Neural progenitor cell (in vitro differentiated cells): ENCODE measurements around the gene AGXT. TPM values are rescaled to one million over a fixed set of nuclear protein-coding genes. Genes with fewer than 3 reads are reported as not detected.

Experiments used
- DNase-seq: peaks from one replicate; pipeline ENCODE4 v3.0.0-alpha.2; 2016; ENCODE audit warnings: low spot score
- H2AFZ ChIP-seq: fragments of 200-600 bp; sonication (generic); replicated peaks from 2 replicates; pipeline ENCODE4 v1.6.1; 2016; ENCODE audit warnings: antibody characterized with exemption
- H3F3A ChIP-seq: fragments of 200-600 bp; sonication (generic); 2 replicates; pipeline ENCODE4 v1.6.1; 2016; ENCODE audit warnings: antibody characterized with exemption, low read depth
- H3K27ac ChIP-seq: fragments of 200-600 bp; sonication (generic); 2 replicates; pipeline ENCODE4 v1.5.1; 2016; ENCODE audit warnings: mild to moderate bottlenecking
- H3K27me3 ChIP-seq: fragments of 200-600 bp; sonication (generic); 2 replicates; pipeline ENCODE4 v1.6.1; 2016; ENCODE audit warnings: mild to moderate bottlenecking, moderate library complexity
- H3K36me3 ChIP-seq: fragments of 200-600 bp; sonication (generic); 2 replicates; pipeline ENCODE4 v1.5.1; 2016
- H3K4me1 ChIP-seq: fragments of 200-600 bp; sonication (generic); 2 replicates; pipeline ENCODE4 v1.6.1; 2016; ENCODE audit warnings: mixed run types
- H3K4me2 ChIP-seq: fragments of 200-600 bp; sonication (generic); 2 replicates; pipeline ENCODE4 v1.6.1; 2016
- H3K4me3 ChIP-seq: fragments of 200-600 bp; sonication (generic); 2 replicates; pipeline ENCODE4 v1.5.1; 2016
- H3K79me2 ChIP-seq: fragments of 200-600 bp; sonication (generic); 2 replicates; pipeline ENCODE4 v1.6.1; 2016; ENCODE audit warnings: low read depth
- H3K9ac ChIP-seq: fragments of 200-600 bp; sonication (generic); 2 replicates; pipeline ENCODE4 v1.6.1; 2016
- H3K9me3 ChIP-seq: fragments of 200-600 bp; sonication (generic); 2 replicates; pipeline ENCODE4 v1.5.1; 2016; ENCODE audit warnings: low read depth
- H4K20me1 ChIP-seq: fragments of 200-600 bp; sonication (generic); 2 replicates; pipeline ENCODE4 v1.6.1; 2016; ENCODE audit warnings: low read depth
- H3K27ac Mint-ChIP-seq: 3 replicates; pipeline ENCODE4 v1.8.0; 2021; ENCODE audit warnings: mixed read lengths
- H3K27me3 Mint-ChIP-seq: 2 replicates; pipeline ENCODE4 v1.8.0; 2022; ENCODE audit warnings: low read depth, mild to moderate bottlenecking, inconsistent platforms, moderate library complexity, mixed read lengths; ENCODE audit not compliant: insufficient read depth
- H3K36me3 Mint-ChIP-seq: 3 replicates; pipeline ENCODE4 v1.8.0; 2021; ENCODE audit warnings: mixed read lengths
- H3K4me1 Mint-ChIP-seq: 3 replicates; pipeline ENCODE4 v1.8.0; 2021; ENCODE audit warnings: mixed read lengths
- H3K4me3 Mint-ChIP-seq: 3 replicates; pipeline ENCODE4 v1.8.0; 2021; ENCODE audit warnings: mild to moderate bottlenecking, moderate library complexity, mixed read lengths
- H3K9me3 Mint-ChIP-seq: 3 replicates; pipeline ENCODE4 v1.8.0; 2020; ENCODE audit warnings: mixed read lengths
- EZH2 ChIP-seq: fragments of 200-600 bp; sonication (generic); IDR thresholded peaks from 2 replicates; pipeline ENCODE4 v1.6.1; 2017; ENCODE audit warnings: antibody characterized with exemption, mild to moderate bottlenecking, moderate library complexity
- EZH2phosphoT487 ChIP-seq: fragments of 200-600 bp; sonication (generic); IDR thresholded peaks from 2 replicates; pipeline ENCODE4 v1.6.1; 2017; ENCODE audit warnings: antibody characterized with exemption
- total RNA-seq: library from RNA; depleted of rRNA; stranded (reverse); fragments of >200 nt; gene quantifications from 2 replicates; pipeline ENCODE4 v1.2.3, GENCODE V29; 2015; ENCODE audit warnings: low replicate concordance
- TF ChIP-seq, protein P1 (sequence below): fragments of 200-600 bp; sonication (generic); IDR thresholded peaks from 2 replicates; pipeline ENCODE4 v1.5.1; 2017; ENCODE audit warnings: antibody characterized with exemption, mild to moderate bottlenecking

The AGXT gene
- total RNA-seq, 1 donor from 2014 or later = not detected

GRCh38 chr2:240899468-240899865, 30.8 kb downstream of the AGXT start:
- no peaks in the 10 kb centered on the region for H3K36me3 Mint-ChIP-seq
- H3K36me3 ChIP-seq = no peaks in the 10 kb centered on the region
- TF ChIP-seq, protein P1, sequence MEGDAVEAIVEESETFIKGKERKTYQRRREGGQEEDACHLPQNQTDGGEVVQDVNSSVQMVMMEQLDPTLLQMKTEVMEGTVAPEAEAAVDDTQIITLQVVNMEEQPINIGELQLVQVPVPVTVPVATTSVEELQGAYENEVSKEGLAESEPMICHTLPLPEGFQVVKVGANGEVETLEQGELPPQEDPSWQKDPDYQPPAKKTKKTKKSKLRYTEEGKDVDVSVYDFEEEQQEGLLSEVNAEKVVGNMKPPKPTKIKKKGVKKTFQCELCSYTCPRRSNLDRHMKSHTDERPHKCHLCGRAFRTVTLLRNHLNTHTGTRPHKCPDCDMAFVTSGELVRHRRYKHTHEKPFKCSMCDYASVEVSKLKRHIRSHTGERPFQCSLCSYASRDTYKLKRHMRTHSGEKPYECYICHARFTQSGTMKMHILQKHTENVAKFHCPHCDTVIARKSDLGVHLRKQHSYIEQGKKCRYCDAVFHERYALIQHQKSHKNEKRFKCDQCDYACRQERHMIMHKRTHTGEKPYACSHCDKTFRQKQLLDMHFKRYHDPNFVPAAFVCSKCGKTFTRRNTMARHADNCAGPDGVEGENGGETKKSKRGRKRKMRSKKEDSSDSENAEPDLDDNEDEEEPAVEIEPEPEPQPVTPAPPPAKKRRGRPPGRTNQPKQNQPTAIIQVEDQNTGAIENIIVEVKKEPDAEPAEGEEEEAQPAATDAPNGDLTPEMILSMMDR = no peak
- TF ChIP-seq EZH2 (no peak), EZH2phosphoT487 (no peak)
- no peak overlapping the region for H3K9ac ChIP-seq
- no peaks in the 10 kb centered on the region for H4K20me1 ChIP-seq
- no peak overlapping the region for H2AFZ ChIP-seq
- H3K79me2 ChIP-seq = no peaks in the 10 kb centered on the region
- H3F3A ChIP-seq = no peaks in the 10 kb centered on the region
- DNase-seq = no peak
- no peak overlapping the region for H3K27ac Mint-ChIP-seq
- no peaks in the 10 kb centered on the region for H3K4me1 Mint-ChIP-seq
- H3K9me3 ChIP-seq = no peaks in the 10 kb centered on the region
- no peak overlapping the region for H3K27ac ChIP-seq
- H3K4me3 Mint-ChIP-seq = no peak overlapping the region
- no peaks in the 10 kb centered on the region for H3K27me3 ChIP-seq
- peaks cover 9% of the 10 kb centered on the region for H3K9me3 Mint-ChIP-seq
- peaks cover 2% of the 10 kb centered on the region for H3K27me3 Mint-ChIP-seq
- no peak overlapping the region for H3K4me2 ChIP-seq
- no peaks in the 10 kb centered on the region for H3K4me1 ChIP-seq
- H3K4me3 ChIP-seq = no peak overlapping the region

DNA sequence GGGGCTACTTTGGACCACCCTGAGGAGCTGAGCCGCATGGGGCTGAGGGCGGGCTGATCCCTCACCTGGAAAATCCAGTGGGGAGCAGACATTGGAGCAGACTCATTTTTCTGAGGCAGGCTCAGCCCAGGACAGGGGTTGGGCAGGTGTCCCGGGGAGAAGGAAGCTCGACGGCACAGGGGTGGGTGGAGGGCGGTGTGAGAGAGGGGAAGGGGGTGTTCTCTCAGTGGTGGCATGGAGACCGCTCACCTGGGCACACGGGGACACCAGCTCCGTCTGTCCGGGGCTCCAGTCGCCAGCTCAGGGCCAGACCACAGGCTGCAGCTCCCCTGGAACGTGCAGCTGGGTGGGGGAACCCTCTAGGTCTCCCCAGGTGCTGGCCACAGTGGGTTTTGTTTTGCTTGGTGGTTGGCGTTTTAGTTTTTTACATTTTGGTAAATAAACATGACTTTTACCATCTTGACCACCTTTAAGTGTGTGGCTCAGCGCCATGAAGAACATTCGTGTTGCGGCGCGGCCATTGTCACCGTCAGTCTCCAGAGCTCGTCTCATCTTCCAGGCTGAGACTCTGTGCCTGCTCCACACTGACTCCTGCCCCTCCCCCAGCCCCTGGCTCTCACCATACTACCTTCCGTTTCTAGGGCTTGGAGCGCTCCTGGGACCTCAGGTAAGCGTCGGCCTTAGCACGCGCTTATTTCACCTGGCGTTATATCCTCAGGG, 31.7 kb downstream of the AGXT start:
- Histone ChIP-seq H3K4me1 (no peaks in the 10 kb centered on the region), H3K4me3 (no peak overlapping the region), H3K4me2 (no peak overlapping the region), H3K9ac (no peak overlapping the region), H3K27ac (no peak overlapping the region), H3K27me3 (no peaks in the 10 kb centered on the region), H3F3A (no peaks in the 10 kb centered on the region), H3K36me3 (no peaks in the 10 kb centered on the region), H4K20me1 (no peaks in the 10 kb centered on the region), H3K9me3 (no peaks in the 10 kb centered on the region), H3K79me2 (no peaks in the 10 kb centered on the region), H2AFZ (no peak overlapping the region)
- H3K27ac Mint-ChIP-seq = peak overlapping the region; percentile 81
- TF ChIP-seq EZH2 = no peak
- no peak for DNase-seq
- H3K4me1 Mint-ChIP-seq = no peaks in the 10 kb centered on the region
- no peaks in the 10 kb centered on the region for H3K36me3 Mint-ChIP-seq
- H3K27me3 Mint-ChIP-seq = peaks cover 2% of the 10 kb centered on the region
- H3K4me3 Mint-ChIP-seq = no peak overlapping the region
- H3K9me3 Mint-ChIP-seq = peaks cover 9% of the 10 kb centered on the region

GRCh38 chr2:240901986-240902614, 33.5 kb downstream of the AGXT start:
- Histone ChIP-seq H4K20me1 (no peaks in the 10 kb centered on the region), H3K79me2 (no peaks in the 10 kb centered on the region), H3K4me2 (no peak overlapping the region), H2AFZ (no peak overlapping the region), H3F3A (no peaks in the 10 kb centered on the region), H3K4me3 (no peak overlapping the region), H3K27me3 (no peaks in the 10 kb centered on the region), H3K27ac (no peak overlapping the region), H3K36me3 (no peaks in the 10 kb centered on the region), H3K9ac (no peak overlapping the region), H3K9me3 (no peaks in the 10 kb centered on the region), H3K4me1 (no peaks in the 10 kb centered on the region)
- Mint-ChIP-seq H3K4me1 (peaks cover 5% of the 10 kb centered on the region), H3K27me3 (peaks cover 2% of the 10 kb centered on the region), H3K27ac (no peak overlapping the region), H3K4me3 (no peak overlapping the region), H3K9me3 (peaks cover 9% of the 10 kb centered on the region), H3K36me3 (no peaks in the 10 kb centered on the region)
- no peak for DNase-seq
- TF ChIP-seq EZH2phosphoT487 (no peak), EZH2 (no peak)
- TF ChIP-seq, protein P1 = no peak

DNA sequence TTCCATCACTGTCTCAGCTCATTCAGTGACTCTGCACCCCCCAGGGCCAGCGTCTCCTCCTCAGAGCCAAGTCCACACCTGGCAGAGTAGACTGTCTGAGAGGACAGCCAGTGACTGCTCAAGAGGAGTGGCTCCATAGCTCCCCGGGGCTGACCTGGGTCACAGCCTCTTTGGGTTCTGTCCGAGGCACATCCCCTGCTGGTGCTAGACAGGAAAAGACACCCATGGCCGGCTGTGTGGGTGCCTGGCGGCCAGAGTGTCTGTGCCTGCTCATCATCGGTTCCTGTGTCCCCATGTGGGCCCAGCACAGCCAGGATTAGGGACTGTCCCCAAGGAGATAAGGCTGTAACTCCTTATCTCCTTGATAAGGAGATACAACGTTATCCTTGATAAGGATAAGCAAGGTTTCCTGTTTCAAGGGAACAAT, 34.0 kb downstream of the AGXT start:
- peaks cover 2% of the 10 kb centered on the region for H3K27me3 Mint-ChIP-seq
- H3K79me2 ChIP-seq = no peaks in the 10 kb centered on the region

More for the DNA sequence above, 34.0 kb downstream of the AGXT start:
- H3K27ac ChIP-seq = no peak overlapping the region
- no peaks in the 10 kb centered on the region for H3K9me3 ChIP-seq
- no peak for TF ChIP-seq EZH2
- TF ChIP-seq EZH2phosphoT487 = no peak
- TF ChIP-seq, protein P1 = no peak
- no peak for DNase-seq
- Mint-ChIP-seq H3K36me3 (no peaks in the 10 kb centered on the region), H3K4me1 (peaks cover 5% of the 10 kb centered on the region), H3K27ac (no peak overlapping the region), H3K4me3 (no peak overlapping the region), H3K9me3 (peaks cover 9% of the 10 kb centered on the region)
- H3F3A ChIP-seq = no peaks in the 10 kb centered on the region
- H3K36me3 ChIP-seq = no peaks in the 10 kb centered on the region
- no peaks in the 10 kb centered on the region for H3K27me3 ChIP-seq
- H3K4me3 ChIP-seq = no peak overlapping the region
- H3K9ac ChIP-seq = no peak overlapping the region
- H4K20me1 ChIP-seq = no peaks in the 10 kb centered on the region
- no peak overlapping the region for H3K4me2 ChIP-seq
- no peaks in the 10 kb centered on the region for H3K4me1 ChIP-seq
- no peak overlapping the region for H2AFZ ChIP-seq
